HepG2 (cell line): ENCODE data around the gene BIVM. TPM values are rescaled to one million over a fixed set of nuclear protein-coding genes. Genes with fewer than 3 reads are reported as not detected.

Experiments
- BCL6 ChIP-seq: IDR thresholded peaks from 2 replicates; pipeline ENCODE4 v1.6.1; 2016; ENCODE audit warnings: missing genetic modification reagents, missing compliant biosample characterization
- EED ChIP-seq: sonication (generic); formaldehyde crosslinking; IDR thresholded peaks from 2 replicates; pipeline ENCODE4 v1.5.0; 2020; ENCODE audit warnings: mild to moderate bottlenecking, missing genetic modification reagents
- FLYWCH1 ChIP-seq: sonication (generic); formaldehyde crosslinking; IDR thresholded peaks from 2 replicates; pipeline ENCODE4 v1.8.1; 2023; ENCODE audit warnings: mild to moderate bottlenecking, missing genetic modification reagents
- FOXA1 ChIP-seq, 2 experiments: fragments of 450-650 bp in 1 of 2; sonication (generic) in 1 of 2; formaldehyde crosslinking in 1 of 2; IDR thresholded peaks; 2 replicates each; pipeline versions ENCODE4 v1.4.0 to v1.6.1; 2016 to 2020; ENCODE audit warnings: missing genetic modification reagents in 1 of 2
- HDAC2 ChIP-seq: sonication (generic); formaldehyde crosslinking; IDR thresholded peaks from 2 replicates; pipeline ENCODE4 v1.4.0; 2020; ENCODE audit warnings: missing genetic modification reagents
- KDM1A ChIP-seq: IDR thresholded peaks from 2 replicates; pipeline ENCODE4 v1.6.1; 2016; ENCODE audit warnings: missing compliant biosample characterization
- PRDM15 ChIP-seq: sonication (generic); formaldehyde crosslinking; IDR thresholded peaks from 2 replicates; pipeline ENCODE4 v1.4.0; 2020; ENCODE audit warnings: missing genetic modification reagents
- RFX5 ChIP-seq: IDR thresholded peaks from 2 replicates; pipeline ENCODE4 v1.6.1; 2011; ENCODE audit warnings: low read depth, low read length, improper control_type of control experiment
- RXRB ChIP-seq: IDR thresholded peaks from 2 replicates; pipeline ENCODE4 v1.6.1; 2016; ENCODE audit warnings: borderline replicate concordance, missing genetic modification reagents, missing compliant biosample characterization
- SALL2 ChIP-seq: sonication (generic); formaldehyde crosslinking; IDR thresholded peaks from 2 replicates; pipeline ENCODE4 v1.8.1; 2023; ENCODE audit warnings: mild to moderate bottlenecking, missing genetic modification reagents, inconsistent platforms
- SNRNP70 ChIP-seq: fragments of 200-400 bp; formaldehyde crosslinking; IDR thresholded peaks from 2 replicates; pipeline ENCODE4 v1.6.1; 2017; ENCODE audit warnings: mild to moderate bottlenecking, low read depth, low read length, moderate library complexity
- SP1 ChIP-seq, 2 experiments: fragments of 450-650 bp in 1 of 2; sonication (generic) in 1 of 2; formaldehyde crosslinking in 1 of 2; IDR thresholded peaks; 2 replicates each; pipeline versions ENCODE4 v1.4.0 to v1.6.1; 2016 to 2020; ENCODE audit warnings: missing genetic modification reagents in 1 of 2
- TCF12 ChIP-seq, 2 experiments: fragments of 450-650 bp in 1 of 2; sonication (generic) in 1 of 2; formaldehyde crosslinking in 1 of 2; IDR thresholded peaks; 2 replicates each; pipeline versions ENCODE4 v1.6.1 to v1.8.0; 2017 to 2022; ENCODE audit warnings: antibody characterized with exemption in 1 of 2, mild to moderate bottlenecking in 1 of 2, missing genetic modification reagents in 1 of 2, moderate library complexity in 1 of 2
- TCF7L2 ChIP-seq: IDR thresholded peaks from 2 replicates; pipeline ENCODE4 v1.6.1; 2011; ENCODE audit warnings: mild to moderate bottlenecking, low read depth, low read length, moderate library complexity
- TMF1 ChIP-seq: sonication (generic); formaldehyde crosslinking; IDR thresholded peaks from 2 replicates; pipeline ENCODE4 v1.8.1; 2022; ENCODE audit warnings: low read depth, missing genetic modification reagents
- UBTF ChIP-seq: sonication (generic); formaldehyde crosslinking; IDR thresholded peaks from 2 replicates; pipeline ENCODE4 v1.4.0; 2020; ENCODE audit warnings: mild to moderate bottlenecking, missing genetic modification reagents
- ZBTB38 ChIP-seq: sonication (generic); formaldehyde crosslinking; IDR thresholded peaks from 2 replicates; pipeline ENCODE4 v1.5.1; 2020; ENCODE audit warnings: mild to moderate bottlenecking, missing genetic modification reagents
- ZFP41 ChIP-seq: sonication (generic); formaldehyde crosslinking; IDR thresholded peaks from 2 replicates; pipeline ENCODE4 v1.4.0; 2020; ENCODE audit warnings: mild to moderate bottlenecking, missing genetic modification reagents, borderline replicate concordance
- ZKSCAN8 ChIP-seq: IDR thresholded peaks from 2 replicates; pipeline ENCODE4 v1.6.1; 2016; ENCODE audit warnings: borderline replicate concordance, missing genetic modification reagents, missing compliant biosample characterization
- ZNF281 ChIP-seq: sonication (generic); formaldehyde crosslinking; IDR thresholded peaks from 2 replicates; pipeline ENCODE4 v1.4.0; 2020; ENCODE audit warnings: missing genetic modification reagents, borderline replicate concordance
- ZNF331 ChIP-seq: sonication (generic); formaldehyde crosslinking; IDR thresholded peaks from 2 replicates; pipeline ENCODE4 v1.4.0; 2020; ENCODE audit warnings: missing genetic modification reagents
- ZNF629 ChIP-seq: sonication (generic); formaldehyde crosslinking; conservative IDR thresholded peaks from 2 replicates; pipeline ENCODE4 v1.5.0; 2020; ENCODE audit warnings: missing genetic modification reagents
- polyA plus RNA-seq, 8 experiments: library from polyadenylated mRNA; depleted of rRNA in 3 of 8; stranded (reverse) in 7 of 8; unstranded in 1 of 8; fragments of >200 nt; fragmentation: Illumina TruSeq in 4 of 8; extraction: Trizol in 4 of 8; gene quantifications; 2 replicates each; pipeline versions ENCODE4 v1.2.1 to v1.2.3, GENCODE V29; 2011 to 2016; ENCODE audit warnings: low read depth in 4 of 8, missing spikeins in 1 of 8, mixed read lengths in 1 of 8; ENCODE audit not compliant: insufficient read depth in 1 of 8
- total RNA-seq, 5 experiments: library from RNA; depleted of rRNA; stranded (reverse); fragments of >200 nt; fragmentation: Illumina TruSeq; extraction: Trizol; gene quantifications; 2 replicates each; pipeline ENCODE4 v1.2.3, GENCODE V29; 2016; ENCODE audit warnings: low read depth in 1 of 5

BIVM gene
- total and polyA plus RNA-seq, 2 of the 13 experiments (the other 11 are each of a cell fraction or from before 2014, with no cell fraction given): 10.4 to 15.8 TPM

GRCh38 chr13:102830646-102831045 is 31.7 kb downstream of the BIVM start (continued):
- TF ChIP-seq UBTF (0 out of 2 replicates have a peak, but pooled peaks have one; percentile 19), EED (CRISPR knock-in tag) (no peak), ZKSCAN8 (0 out of 2 replicates have a peak, but pooled peaks have one; percentile 28), ZBTB38 (CRISPR knock-in tag) (no peak), ZNF331 (CRISPR knock-in tag) (peak; percentile 13; the same call in 1 of the 2 replicates), ZNF281 (CRISPR knock-in tag) (peak; percentile 59; the same call in 1 of the 2 replicates), SNRNP70 (no peak), TMF1 (CRISPR knock-in tag) (no peak), RXRB (CRISPR knock-in tag) (peak; percentile 47; the same call in 1 of the 2 replicates), SALL2 (CRISPR knock-in tag) (no peak), HDAC2 (CRISPR knock-in tag) (peak; percentile 72), SP1 (IDR thresholded peaks at IDR 0.05) (no peak), SP1 (CRISPR knock-in tag; IDR thresholded peaks at IDR 0.05) (0 out of 2 replicates have a peak, but pooled peaks have one; percentile 7), TCF12 (IDR thresholded peaks at IDR 0.05) (no peak), TCF12 (CRISPR knock-in tag; IDR thresholded peaks at IDR 0.05) (no peak), PRDM15 (CRISPR knock-in tag) (no peak), TCF7L2 (no peak), ZFP41 (no peak), FLYWCH1 (no peak), FOXA1 (IDR thresholded peaks at IDR 0.05) (no peak), FOXA1 (CRISPR knock-in tag; IDR thresholded peaks at IDR 0.05) (peak; percentile 92), KDM1A (CRISPR knock-in tag) (0 out of 2 replicates have a peak, but pooled peaks have one; percentile 53), ZNF629 (peak; percentile 87), BCL6 (CRISPR knock-in tag) (0 out of 2 replicates have a peak, but pooled peaks have one; percentile 22), RFX5 (no peak)
